ENCODE data around the gene TRIO. TPM values are rescaled to one million over a fixed set of nuclear protein-coding genes. Genes with fewer than 3 reads are reported as not detected.

The TRIO gene
- total RNA-seq, 1 experiment from 2014 or later = 211 TPM

- Histone ChIP-seq H3K27me3 (ENCODE audit: low read length) (no peaks in the 10 kb centered on the region), H2AFZ (ENCODE audit: low read length) (no peak overlapping the region), H3F3A (ENCODE audit: low read length, unreplicated experiment) (no peaks in the 10 kb centered on the region), H3K79me2 (ENCODE audit: low read length) (no peaks in the 10 kb centered on the region), H3K36me3 (ENCODE audit: low read depth, low read length) (peaks cover 72% of the 10 kb centered on the region), H4K20me1 (ENCODE audit: low read length) (no peaks in the 10 kb centered on the region), H3K4me1 (ENCODE audit: insufficient read depth, low read length) (peaks cover 13% of the 10 kb centered on the region; the same call in 1 of the 2 replicates), H3K9me2 (replicated peaks; ENCODE audit: low read length) (no peaks in the 10 kb centered on the region), H3K9me3 (ENCODE audit: low read length) (no peaks in the 10 kb centered on the region), H3K4me3 (ENCODE audit: low read length) (no peak overlapping the region), H3K27ac (ENCODE audit: low read length) (no peak overlapping the region), H3K4me2 (ENCODE audit: low read length) (no peak overlapping the region), H3K9ac (ENCODE audit: low read length) (no peak overlapping the region)
- ATAC-seq (no peak), DNase-seq (no peak)
- intact Hi-C loops (cut with micrococcal nuclease) = no loop called here
- POLR2A ChIA-PET (ENCODE audit: unreplicated experiment) = no interaction called here
- TF ChIP-seq EZH2phosphoT487 (IDR thresholded peaks at IDR 0.05; ENCODE audit: borderline replicate concordance, low read length) = no peak
- TF ChIP-seq CTCF (conservative IDR thresholded peaks at IDR 0.05; ENCODE audit: low read depth, low read length) = no peak
- no peak for TF ChIP-seq EZH2 (IDR thresholded peaks at IDR 0.05; ENCODE audit: low read length, unreplicated experiment)
- CTCF ChIA-PET = no interaction called here
- no TSS peak for BruUV-seq (replicated peaks)
These were observed 345.6 kb downstream of the TRIO start for GRCh38 chr5:14488709-14489108.

- ChIA-PET CTCF (no interaction called here), POLR2A (ENCODE audit: unreplicated experiment) (no interaction called here)
- peaks cover 75% of the 10 kb centered on the region for H3K36me3 ChIP-seq (ENCODE audit: low read depth, low read length)
- no peak overlapping the region for H3K4me2 ChIP-seq (ENCODE audit: low read length)
- H4K20me1 ChIP-seq (ENCODE audit: low read length) = no peaks in the 10 kb centered on the region
- no peak overlapping the region for H3K4me3 ChIP-seq (ENCODE audit: low read length)
- H2AFZ ChIP-seq (ENCODE audit: low read length) = no peak overlapping the region
- ATAC-seq = no peak
- H3K79me2 ChIP-seq (ENCODE audit: low read length) = no peaks in the 10 kb centered on the region
- intact Hi-C loops (cut with micrococcal nuclease) = no loop called here
- BruUV-seq (replicated peaks) = no TSS peak
- DNase-seq = peak; percentile 36
- H3K4me1 ChIP-seq (ENCODE audit: insufficient read depth, low read length) = peaks cover 13% of the 10 kb centered on the region; the same call in 1 of the 2 replicates
- no peaks in the 10 kb centered on the region for H3K9me2 ChIP-seq (replicated peaks; ENCODE audit: low read length)
- no peak overlapping the region for H3K9ac ChIP-seq (ENCODE audit: low read length)
- no peaks in the 10 kb centered on the region for H3F3A ChIP-seq (ENCODE audit: low read length, unreplicated experiment)
- H3K27ac ChIP-seq (ENCODE audit: low read length) = peak overlapping the region; percentile 19; the same call in 1 of the 2 replicates
- H3K27me3 ChIP-seq (ENCODE audit: low read length) = no peaks in the 10 kb centered on the region
- TF ChIP-seq EZH2 (IDR thresholded peaks at IDR 0.05; ENCODE audit: low read length, unreplicated experiment) (no peak), EZH2phosphoT487 (IDR thresholded peaks at IDR 0.05; ENCODE audit: borderline replicate concordance, low read length) (no peak), CTCF (conservative IDR thresholded peaks at IDR 0.05; ENCODE audit: low read depth, low read length) (no peak)
- H3K9me3 ChIP-seq (ENCODE audit: low read length) = no peaks in the 10 kb centered on the region
These were observed 346.5 kb downstream of the TRIO start for GRCh38 chr5:14489643-14490042.

GRCh38 chr5:14490309-14490711, 347.2 kb downstream of the TRIO start:
- Histone ChIP-seq H3K27ac (ENCODE audit: low read length) (0 out of 2 replicates have a peak overlapping the region, but pooled peaks have one; percentile 9), H3K36me3 (ENCODE audit: low read depth, low read length) (peaks cover 73% of the 10 kb centered on the region), H3K9me3 (ENCODE audit: low read length) (no peaks in the 10 kb centered on the region), H4K20me1 (ENCODE audit: low read length) (no peaks in the 10 kb centered on the region), H3K9ac (ENCODE audit: low read length) (no peak overlapping the region), H3K4me1 (ENCODE audit: insufficient read depth, low read length) (peaks cover 13% of the 10 kb centered on the region; the same call in 1 of the 2 replicates), H3K4me3 (ENCODE audit: low read length) (no peak overlapping the region), H3K27me3 (ENCODE audit: low read length) (no peaks in the 10 kb centered on the region), H3K4me2 (ENCODE audit: low read length) (no peak overlapping the region), H2AFZ (ENCODE audit: low read length) (no peak overlapping the region), H3K79me2 (ENCODE audit: low read length) (no peaks in the 10 kb centered on the region), H3K9me2 (replicated peaks; ENCODE audit: low read length) (no peaks in the 10 kb centered on the region), H3F3A (ENCODE audit: low read length, unreplicated experiment) (no peaks in the 10 kb centered on the region)
- DNase-seq (peak; percentile 33), ATAC-seq (peak; percentile 70)
- ChIA-PET POLR2A (ENCODE audit: unreplicated experiment) (no interaction called here), CTCF (no interaction called here)
- no TSS peak for BruUV-seq (replicated peaks)
- TF ChIP-seq EZH2 (IDR thresholded peaks at IDR 0.05; ENCODE audit: low read length, unreplicated experiment) (no peak), EZH2phosphoT487 (IDR thresholded peaks at IDR 0.05; ENCODE audit: borderline replicate concordance, low read length) (no peak), CTCF (conservative IDR thresholded peaks at IDR 0.05; ENCODE audit: low read depth, low read length) (no peak)
- intact Hi-C loops (cut with micrococcal nuclease) = no loop called here
